ENCODE measurements around the gene CYP27C1.
"Not testable (repeated sequence)": the region's sequence is repeated elsewhere in the genome, so short reads cannot be mapped to it uniquely, and the experiment has no call there.

Gene CYP27C1

DNA sequence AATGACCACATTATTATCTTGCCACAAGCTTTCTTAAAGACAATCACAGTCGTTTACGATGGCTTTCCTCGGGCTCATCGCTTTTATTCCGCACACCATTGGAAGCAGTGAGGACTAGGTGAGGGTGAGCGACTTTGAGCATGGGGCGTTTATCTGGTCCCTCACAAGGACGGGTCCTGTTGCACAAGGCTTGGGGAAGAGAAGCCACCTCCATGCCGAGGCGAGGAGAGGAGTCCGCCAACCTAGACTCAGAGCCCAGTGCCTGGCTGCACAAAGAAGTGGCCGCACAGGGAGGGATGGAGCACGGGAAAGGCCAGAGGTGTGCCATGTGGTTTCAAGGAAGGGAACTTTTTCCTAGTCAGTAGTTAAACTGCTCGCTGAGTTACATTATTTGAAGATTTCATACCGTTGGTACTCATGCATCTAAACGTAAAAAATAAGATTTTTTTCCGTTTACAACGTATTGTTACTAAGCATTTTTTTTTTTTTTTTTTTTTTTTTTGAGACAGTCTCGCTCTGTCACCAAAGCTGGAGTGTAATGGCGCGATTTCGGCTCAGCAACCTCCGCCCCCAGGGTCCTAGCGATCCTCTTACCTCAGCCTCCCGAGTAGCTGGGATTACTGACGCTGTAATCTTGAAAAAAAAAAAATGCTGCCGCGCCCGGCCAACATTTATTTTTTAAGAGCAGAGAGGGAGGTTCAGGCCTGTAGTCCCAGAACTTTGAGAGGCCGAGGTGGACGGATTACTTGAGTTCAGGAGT lies 849 bp upstream of the CYP27C1 start:
- DNase-seq: no peak

DNA sequence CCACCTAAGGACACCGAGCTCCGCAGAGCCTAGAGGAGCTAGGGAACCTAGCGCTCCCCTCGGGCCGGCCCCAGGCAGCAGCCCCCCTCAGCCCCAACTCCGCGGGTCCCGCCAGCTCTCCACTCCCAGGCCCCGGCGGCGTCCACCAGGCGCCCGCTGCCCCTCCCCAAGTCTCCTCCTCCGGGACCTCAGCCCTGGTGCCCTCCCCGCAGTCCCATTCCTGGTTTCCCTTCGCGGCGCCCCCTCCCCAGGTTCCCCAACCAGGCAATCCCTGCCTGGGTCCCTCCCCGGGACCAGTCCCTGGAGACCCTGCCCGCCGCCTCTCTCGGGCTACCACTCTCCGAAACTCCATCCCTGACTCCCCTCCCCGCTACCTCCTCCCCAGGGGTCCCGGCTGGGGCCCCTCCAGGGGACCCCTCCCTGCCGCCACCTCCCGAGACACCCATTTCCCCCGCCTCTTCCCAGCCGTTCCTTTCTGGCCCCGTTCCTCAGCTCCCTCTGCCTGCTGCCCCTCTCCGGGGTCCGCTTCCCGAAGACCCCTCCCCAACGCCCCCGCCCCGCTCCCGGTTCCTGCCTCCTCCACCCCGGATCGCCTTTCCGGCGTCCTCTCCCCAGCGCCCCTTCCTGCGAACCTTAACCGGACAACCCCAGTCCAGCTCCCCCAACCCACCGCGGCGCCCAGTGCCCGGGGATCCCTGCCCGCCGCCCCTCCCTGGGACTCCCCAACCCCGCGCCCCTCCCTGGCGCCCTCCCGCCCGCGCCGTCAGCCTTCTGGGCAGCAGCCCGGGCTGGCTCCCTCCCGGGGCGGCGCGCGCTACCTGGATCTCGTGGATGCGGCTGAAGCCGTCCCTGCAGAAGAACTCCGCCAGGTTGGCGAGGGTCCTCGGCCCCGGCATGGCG lies 678 bp downstream of the CYP27C1 start:
- DNase-seq: no peak

DNA sequence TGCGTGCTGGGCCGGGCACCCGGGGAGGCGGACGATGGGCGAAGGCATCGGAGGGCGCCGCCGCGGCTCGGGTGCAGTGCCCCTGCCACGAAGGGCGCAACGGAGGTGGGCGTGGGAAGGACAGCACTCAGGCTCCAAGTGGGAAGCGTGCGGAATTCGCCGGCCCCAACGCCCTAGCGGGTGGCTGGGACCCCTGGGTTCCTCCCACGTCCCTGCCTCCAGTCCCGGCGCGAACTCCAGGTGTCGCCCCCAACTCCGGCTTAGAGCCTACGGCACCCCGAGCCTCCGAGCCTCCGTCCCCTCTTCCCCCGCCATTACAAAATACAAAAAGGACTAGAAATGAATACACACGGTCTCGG lies 1.3 kb downstream of the CYP27C1 start:
- no peak for DNase-seq

DNA sequence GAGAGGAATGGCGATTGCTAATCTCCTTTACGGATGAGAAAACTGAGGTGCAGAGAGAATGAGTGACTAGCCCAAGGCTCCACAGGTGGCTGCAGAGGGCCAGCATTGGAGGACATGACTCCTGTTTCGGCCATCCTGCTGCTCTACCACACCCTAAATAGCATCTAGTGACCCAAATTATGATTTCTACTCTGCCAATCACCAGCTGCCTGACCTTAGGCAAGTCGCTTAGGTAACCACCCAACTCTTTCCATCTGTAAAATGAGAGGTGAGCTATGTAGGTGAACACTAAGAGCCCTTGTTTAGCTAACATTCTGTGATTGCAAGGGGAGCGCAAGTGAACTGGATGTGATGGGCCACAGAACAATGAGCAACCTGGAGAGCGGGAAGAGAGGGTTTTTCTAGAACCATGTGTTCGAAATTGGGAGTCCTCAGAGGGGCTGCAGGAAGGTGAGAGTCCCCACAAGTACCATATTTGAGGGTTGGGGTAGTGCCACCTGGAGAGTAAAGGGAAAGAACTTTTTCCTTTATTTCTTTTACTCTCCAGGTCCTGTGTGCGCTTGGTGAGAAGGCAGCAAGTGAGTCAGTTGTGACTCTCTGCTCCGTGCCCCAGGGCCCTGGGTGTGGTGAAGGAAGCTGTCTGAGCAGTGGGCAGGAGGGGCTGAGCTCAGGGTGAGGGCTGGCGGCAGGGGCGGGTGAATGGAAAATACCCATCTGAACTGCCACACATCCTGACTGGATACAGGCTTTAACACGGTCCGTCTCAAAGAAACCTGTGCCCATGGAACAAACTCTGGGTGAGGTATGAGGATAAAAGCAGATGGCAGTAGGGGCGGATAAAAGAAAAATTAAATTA lies 2.4 kb downstream of the CYP27C1 start:
- DNase-seq: no peak

DNA sequence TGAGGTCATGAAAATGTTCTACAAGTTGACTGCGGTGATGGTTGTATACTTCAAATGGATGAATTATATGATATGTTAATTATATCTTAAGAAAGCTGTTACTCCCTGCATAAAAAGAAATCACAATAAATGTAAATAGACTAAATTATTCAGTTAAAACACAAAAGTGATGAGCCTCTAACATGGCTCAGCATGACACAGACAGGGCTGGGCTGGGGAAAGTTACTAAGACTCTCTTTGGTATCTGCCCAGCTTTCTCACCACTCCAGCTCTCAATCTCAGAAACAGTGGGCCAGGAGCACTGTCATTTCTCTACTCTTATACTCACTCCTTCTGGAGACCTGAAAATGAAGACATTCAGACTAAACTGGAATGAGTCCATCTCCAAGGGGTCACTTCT lies 3.5 kb downstream of the CYP27C1 start:
- no peak for DNase-seq

DNA sequence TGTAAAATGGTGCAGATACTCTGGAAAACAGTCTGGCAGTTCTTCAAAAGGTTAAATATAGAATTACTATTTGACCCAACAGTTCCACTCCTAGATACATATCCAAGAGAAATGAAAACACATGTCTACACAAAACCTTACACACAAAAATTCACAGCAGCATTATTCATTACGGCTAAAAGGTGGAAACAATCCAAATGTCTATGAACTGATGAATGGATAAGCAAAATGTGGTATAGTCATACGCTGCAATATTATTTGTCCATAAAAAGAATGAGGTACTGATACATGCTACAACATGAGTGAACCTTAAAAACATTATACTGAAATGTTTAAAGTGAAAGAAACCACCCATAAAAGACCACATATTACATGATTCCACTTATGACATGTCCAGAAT lies 4.0 kb downstream of the CYP27C1 start:
- DNase-seq: no peak

DNA sequence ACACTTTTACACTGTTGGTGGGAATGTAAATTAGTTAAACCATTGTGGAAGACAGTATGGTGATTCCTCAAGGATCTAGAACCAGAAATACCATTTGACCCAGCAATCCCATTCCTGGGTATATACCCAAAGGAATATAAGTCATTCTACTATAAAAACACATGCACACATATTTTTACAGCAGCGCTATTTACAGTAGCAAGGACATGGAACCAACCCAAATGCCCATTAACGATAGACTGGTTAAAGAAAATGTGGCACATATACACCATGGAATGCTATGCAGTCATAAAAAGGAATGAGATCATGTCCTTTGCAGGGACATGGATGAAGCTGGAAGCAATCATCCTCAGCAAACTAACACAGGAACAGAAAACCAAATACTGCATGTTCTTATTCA lies 5.9 kb downstream of the CYP27C1 start:
- not testable (repeated sequence) for DNase-seq

DNA sequence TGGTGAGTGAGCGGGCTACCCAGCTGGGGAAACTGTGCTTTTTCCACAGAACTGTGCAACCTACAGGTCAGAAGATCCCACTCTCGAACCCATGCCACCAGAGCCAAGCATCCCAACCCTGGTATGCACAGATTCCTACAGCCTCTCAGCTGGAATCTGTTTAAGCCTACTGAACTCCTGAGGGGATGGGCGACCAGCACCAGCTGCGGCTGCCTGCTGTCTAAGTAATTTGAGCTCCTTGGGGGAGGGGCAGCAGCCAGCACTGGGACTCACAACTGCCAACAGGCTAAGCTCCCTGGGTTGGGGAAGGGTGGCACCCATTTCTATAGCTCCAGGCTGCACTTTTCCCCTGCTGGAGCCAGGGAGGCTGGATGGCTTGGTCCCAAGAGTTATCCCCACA lies 11.8 kb downstream of the CYP27C1 start:
- DNase-seq: peak; percentile 38

DNA sequence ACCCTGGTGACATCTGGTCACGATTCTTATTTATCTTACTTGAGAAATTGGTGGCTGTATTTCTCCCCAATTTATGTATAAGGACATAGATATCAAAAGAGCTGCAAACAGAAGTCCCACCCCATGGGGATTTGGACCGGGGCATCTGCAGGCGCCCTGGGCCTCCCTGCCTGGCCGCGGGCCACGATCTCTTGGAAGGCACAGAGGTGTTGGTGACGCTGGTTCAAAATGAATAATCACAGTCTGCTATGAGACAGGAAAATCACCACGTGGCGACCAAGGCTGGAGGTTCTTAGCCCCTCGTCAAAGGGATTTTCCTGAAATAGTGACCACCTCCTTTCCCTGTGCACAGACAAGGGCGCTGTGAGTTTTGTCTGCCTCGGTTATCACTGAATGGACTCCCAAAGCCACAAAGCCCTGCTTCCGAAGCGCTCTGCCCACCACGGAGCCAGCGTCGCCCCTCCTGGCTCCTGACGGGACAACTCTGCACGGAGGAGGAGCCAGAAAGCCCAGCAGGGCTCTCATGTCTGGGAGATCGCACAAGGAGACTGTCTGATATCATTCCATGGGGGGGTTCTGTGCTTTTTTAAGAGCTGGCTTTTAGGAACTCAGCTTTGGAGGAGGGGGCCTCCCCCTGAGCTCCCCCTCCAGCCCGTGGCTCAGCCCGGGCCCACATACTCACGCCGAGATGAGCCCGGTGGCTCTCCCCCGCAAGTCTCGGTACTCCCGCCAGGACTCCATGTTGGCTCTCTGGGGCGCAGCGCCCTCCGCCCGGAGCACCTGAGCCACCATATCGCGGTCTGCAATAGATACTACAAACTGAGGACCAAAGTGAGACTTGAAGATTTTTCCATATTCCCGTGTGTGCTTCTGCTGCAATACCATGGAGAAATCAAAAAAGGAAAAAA lies 14.6 kb downstream of the CYP27C1 start:
- DNase-seq: no peak

DNA sequence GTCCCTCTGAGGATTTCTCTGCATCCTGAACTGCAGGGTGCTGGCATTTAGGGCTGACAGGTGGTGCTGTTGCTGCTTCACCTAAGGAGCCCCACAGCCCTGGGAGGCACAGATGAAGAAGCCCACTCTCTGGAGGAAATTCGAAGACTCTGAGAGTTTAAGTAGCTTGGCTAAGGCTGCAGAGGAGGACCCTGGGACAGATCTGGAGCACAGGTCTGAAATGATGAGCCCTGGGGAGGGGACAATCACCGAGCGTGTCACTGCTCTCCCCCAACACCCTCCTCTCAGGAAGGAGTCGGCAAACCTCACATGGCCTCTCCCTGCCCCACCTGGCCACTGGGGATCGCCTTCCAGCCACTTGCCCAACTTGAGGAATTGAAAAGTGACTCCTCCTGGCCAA lies 18.6 kb downstream of the CYP27C1 start:
- DNase-seq: no peak

DNA sequence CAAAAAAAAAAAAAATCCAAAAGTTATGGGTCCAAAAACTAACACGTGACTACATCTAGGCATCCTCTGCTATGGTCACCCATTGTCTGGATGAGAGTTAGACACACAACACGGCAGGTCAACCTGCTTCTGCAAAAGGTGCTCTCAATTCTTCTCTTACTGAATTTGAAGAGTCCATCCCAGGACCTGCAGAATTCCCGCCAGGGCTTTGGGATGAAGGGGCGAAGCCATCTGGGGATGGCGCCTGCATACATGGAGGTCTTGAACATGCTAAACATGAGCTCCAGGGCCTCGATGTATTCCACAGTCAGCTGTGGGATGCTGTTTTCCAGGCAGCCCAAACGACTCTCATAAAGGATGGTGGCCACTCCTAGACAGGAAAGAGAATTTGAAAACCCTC lies 19.1 kb downstream of the CYP27C1 start:
- DNase-seq: no peak

DNA sequence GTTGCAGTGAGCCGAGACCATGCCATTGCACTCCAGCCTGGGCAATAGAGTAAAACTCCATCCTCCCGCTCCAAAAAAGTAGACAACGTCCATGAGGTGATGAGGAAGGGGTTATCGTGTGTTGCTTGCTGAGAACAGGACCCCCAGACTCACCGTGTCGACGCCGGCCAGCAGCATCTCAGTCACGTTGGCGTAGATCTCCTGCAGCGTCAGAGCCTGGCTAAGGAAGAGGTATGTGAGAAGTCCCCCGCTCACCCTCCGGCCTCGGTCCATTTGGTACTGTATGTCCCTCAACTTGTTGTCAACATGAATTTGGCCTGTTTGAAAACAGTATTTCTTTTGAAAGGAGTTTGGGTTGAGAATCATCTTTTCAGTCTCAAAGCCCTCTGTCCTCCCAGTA lies 20.9 kb downstream of the CYP27C1 start:
- no peak for DNase-seq

DNA sequence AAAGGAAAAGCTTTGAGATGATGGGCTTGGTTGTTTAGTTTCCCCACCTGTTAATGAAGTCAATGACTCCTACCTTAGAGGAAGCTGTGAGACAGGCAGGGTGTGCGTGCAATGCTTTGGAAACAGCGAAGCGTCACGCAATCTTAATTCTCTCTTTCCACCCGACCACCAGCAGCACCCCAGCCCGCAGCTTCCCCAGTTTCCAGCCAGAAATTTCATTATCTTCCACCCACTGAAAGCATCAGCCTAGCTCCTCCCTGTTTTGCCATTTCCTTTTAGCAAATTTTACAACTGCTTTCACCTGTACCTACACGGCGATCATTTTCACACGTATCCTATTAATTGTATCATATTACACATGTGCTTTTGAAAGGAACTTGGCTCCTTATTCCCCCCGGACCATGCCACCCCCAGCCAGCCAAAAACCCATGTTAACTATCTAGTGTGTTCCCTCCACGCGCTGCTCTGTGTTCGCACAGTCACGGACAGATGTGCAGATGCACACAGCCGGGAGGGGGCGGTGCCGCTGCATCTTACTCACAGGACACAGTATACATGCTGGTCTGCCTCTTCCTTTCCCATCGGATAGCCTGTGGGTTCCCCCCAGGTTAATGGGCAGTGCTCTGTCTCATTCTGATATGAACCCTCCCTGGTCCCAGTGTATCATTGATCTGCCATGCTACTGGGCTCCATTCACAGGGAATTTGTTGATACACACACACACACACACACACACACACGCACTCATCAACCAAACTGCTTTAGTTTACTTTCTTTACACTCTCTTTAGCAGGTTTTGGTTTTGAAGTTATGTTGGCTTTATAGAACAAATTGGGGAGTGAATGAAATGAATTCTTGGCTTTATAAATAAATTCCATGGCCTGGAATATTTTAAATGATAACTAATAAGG lies 22.4 kb downstream of the CYP27C1 start:
- DNase-seq: peak; percentile 44

DNA sequence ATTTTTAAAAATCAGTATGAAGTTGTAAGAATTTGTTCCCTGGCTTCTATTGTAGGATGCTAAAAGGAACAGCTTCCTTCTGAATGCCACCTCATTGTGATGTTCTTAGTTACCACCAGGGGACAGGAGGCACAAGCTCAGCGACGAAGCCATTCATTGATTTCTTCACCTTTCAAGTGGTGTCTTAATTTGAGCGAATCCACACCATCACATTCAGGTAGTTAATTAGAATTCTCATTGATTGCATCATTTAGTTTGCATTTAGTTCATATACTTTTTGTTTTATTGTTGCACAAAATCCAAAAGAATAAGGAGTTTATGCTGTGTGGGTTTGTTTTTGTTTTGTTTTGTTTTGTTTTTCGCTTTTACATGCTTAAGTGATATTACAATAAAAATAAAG lies 23.1 kb downstream of the CYP27C1 start:
- DNase-seq: no peak

DNA sequence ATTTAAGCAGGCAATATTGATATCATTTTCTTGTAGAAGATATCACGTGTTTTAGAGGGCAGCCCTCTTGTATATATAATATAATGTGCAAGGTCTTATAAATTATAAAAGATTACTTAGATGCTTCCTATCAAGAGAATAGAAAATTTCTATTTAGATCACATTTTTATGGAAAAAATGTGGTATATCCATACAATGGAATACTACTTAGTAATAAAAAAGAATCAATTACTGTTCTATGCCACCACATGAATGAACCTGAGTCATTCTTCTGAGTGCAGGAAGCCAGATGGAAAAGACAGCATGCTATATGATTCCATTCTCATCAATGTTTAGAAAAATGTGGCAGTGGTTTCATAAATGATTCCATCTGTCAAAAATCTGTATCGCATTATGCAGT lies 23.6 kb downstream of the CYP27C1 start:
- no peak for DNase-seq

DNA sequence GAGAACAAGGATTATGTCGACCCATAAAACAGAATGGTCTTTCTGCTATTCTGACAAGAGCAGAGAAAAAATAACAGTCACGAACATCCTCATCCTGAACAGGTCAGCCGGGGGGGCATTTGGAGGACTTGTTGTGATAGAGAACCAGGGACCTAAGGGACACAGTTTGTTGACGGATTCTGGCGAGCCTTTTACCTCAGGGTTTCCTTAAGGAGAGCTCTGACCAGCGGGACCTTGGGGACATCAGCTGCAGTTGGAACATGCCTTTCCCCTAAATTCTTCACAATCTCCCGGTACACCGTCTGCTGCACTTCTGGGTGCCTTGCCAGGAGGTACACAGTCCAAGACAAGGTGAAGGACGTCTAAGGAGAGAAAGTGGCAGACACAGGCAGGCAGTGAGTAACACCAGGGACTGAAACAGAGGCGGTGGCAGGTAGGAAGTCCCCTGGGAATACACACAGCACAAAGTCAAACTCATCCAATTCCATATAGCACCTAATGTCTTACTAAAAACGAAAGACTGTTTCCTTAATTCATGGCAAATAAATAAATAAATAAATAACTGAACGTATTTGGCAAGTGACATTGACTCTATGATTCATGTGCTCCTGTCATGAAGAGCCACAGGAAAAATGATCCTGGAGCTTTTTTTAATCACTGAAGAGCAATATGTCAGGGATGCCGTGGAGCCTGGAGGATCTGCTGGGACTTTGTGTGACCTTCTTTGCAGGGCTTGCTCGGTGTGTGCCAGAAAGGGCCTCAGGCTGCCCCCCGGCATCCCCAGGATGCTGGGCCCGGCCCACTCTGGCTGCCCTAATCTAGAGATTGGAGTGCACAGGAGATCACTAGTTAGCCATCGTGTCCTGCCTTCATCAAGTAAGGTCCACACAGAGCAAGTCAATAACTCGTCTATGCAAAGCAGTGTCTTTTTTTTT lies 24.7 kb downstream of the CYP27C1 start:
- no peak for DNase-seq

DNA sequence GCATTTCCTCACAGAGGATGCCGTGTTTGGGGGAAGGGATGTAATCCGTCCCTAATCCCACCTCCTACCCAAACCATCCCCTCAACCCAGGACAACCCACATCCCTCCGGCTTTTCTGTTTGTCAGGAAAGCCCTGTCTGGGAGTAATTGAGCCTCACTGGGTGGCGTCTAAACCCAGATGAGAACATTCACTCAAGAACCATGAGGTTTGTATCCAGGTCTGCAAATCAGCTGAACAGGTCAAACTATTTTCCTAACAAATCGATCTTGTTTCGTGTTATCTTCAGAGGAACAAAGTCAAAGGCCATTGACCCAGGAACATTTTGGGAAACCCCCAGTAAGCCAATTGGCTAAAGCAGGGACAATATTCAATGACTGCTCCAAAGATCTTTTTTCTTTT lies 25.7 kb downstream of the CYP27C1 start:
- DNase-seq: no peak

DNA sequence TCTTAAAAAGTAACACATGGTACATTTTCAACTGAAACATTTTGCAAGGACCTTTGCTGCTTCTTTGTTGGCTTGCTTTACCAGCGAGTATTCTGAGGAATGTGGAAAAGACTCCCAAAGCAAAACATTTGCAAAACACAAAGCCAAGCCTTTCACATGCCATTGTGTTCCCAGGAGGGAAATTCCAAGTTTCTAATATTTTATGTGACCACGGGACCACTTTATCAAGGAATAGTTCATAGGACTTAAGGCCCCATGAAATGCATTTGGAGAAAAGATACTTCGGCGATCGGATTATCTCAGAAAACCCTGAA lies 26.2 kb downstream of the CYP27C1 start:
- DNase-seq: no peak

DNA sequence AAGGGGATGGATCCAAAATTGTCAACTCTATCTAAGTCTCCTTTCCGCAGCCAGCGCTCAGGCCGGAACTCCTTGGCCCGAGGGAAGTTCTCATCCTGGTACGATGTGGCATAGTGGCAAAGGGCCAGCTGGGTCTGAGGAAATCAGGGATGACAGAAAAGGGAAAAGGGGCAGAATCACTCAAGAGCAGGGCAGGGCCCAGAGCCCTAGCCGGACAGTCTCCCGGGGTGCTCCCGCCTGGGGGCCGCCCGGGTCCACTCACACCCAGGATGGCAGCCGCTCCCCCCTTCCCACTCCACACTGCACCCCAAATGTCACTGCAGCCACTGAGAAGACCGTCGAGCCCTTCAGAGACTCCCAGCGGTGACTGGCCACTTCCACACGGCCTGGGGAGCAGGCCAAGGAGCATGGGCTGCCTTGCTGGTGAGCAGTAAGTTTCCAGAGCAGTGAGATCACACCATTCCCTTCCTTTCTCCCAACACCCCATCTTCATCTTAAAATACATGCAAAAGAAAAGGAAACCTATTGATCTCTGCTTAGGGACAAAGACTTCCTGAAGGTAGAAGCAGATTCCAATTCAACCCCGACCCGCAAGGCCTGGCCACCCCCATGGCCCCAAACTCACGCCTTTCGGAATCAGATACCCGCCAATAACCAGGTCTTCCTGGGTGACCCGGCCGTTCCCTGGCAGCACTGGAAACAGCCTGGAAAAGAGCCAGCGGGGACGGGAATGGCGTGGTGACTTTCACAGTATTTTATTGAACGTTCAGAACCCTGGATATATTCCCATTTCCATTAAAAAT lies 26.7 kb downstream of the CYP27C1 start:
- no peak for DNase-seq
